Measurements from ENCODE around the gene ABLIM1.

The ABLIM1 gene

DNA sequence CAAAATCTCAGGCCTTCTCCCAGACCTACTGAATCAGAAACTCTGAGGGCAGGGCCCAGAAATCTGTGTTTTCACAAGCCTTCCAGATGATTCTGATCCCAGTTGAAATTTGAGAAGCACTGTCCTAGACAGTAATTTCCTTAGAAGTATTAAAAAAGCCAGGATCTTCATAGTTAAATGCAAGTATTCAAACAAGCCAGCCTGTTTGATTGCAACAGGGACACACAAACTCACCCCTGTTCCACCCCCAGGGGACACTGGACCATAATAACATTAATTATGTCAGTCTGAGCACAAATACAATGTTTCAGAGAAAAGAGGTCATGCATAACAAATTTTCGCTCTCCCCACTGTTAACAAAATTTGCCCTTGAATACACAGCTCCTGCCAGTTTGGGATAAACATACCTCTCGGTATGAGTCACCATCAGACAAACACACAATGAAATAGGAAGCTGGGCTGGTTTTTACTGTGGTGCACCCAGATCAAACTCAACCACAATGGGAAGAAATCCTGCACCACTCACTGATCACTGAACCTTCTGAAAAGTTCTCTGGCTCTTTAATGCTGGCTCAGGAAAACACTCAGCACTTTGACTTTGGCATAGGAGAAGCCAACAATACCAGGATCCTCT lies 34.3 kb downstream of the ABLIM1 start:
- peak overlapping the region; percentile 41 to 56 for H3K27ac ChIP-seq
- no peak for DNase-seq (ENCODE audit: low spot score)
- TF ChIP-seq, protein P1, sequence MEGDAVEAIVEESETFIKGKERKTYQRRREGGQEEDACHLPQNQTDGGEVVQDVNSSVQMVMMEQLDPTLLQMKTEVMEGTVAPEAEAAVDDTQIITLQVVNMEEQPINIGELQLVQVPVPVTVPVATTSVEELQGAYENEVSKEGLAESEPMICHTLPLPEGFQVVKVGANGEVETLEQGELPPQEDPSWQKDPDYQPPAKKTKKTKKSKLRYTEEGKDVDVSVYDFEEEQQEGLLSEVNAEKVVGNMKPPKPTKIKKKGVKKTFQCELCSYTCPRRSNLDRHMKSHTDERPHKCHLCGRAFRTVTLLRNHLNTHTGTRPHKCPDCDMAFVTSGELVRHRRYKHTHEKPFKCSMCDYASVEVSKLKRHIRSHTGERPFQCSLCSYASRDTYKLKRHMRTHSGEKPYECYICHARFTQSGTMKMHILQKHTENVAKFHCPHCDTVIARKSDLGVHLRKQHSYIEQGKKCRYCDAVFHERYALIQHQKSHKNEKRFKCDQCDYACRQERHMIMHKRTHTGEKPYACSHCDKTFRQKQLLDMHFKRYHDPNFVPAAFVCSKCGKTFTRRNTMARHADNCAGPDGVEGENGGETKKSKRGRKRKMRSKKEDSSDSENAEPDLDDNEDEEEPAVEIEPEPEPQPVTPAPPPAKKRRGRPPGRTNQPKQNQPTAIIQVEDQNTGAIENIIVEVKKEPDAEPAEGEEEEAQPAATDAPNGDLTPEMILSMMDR (IDR thresholded peaks at IDR 0.05) = no peak
- no peak overlapping the region for H3K4me3 ChIP-seq

DNA sequence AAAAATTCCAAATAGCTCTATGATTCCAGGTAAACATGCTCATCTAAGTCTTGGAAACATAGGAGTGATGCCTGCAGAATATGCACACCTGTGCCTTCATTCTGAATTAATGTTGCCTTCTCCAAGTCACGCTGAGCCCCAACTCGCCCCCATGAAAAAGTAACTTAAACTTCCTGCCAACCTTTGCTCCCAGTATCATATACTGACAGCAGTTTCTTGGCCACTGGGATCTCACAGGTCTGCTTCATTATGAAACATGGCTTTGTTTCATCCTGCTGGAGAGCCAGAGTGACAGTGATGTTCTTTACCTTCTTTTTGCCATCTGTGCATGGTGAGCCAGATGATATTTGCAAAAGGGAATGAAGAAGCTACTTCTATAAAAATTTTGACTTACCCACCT lies 34.9 kb downstream of the ABLIM1 start:
- DNase-seq (ENCODE audit: low spot score) = no peak
- no peak overlapping the region for H3K4me3 ChIP-seq
- TF ChIP-seq, protein P1 (IDR thresholded peaks at IDR 0.05) = no peak
- peak overlapping the region in 1 of 2 donors; percentile 56 for H3K27ac ChIP-seq

DNA sequence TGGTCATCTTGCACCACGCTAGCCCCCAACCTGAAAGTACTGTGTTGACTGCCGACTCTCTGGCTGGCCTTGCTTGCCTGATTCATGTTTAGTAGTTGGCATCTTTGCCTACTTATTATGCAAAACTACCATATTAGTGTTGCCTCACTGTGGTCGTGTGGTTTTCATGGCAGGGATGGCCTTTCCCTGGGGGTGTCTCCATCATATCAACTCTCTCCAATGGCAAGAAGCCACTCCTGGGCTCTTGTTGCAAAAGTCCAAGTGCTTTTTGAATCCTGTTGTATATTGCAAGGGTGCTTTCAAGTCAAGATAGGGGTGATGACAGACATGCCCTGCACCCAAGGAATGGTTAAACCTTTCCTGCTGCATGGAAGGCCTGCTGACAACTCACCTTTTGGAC lies 39.4 kb downstream of the ABLIM1 start:
- TF ChIP-seq, protein P1 (IDR thresholded peaks at IDR 0.05) = no peak
- no peak for DNase-seq (ENCODE audit: low spot score)
- Histone ChIP-seq H3K27ac (no peak overlapping the region), H3K4me3 (no peak overlapping the region)

DNA sequence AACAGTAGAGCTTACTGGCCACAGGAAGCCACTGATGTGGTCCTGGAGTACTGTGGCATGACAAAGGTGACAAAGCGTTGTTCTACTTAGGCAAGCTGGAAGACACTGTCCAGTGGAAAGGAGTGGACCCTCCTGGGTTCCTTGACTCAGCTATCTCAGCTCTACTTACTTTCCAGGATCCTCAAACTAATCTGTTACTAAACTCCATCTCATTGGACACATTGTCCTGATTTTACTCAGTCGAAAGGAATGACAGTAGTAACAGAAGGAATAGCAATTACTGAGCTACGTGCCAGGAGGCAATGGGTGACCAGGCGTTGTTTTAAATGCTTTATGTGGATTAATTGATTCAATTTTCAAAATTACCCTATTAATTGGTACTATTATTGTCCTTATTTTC lies 41.6 kb downstream of the ABLIM1 start:
- DNase-seq (ENCODE audit: low spot score) = no peak
- Histone ChIP-seq H3K4me3 (no peak overlapping the region), H3K27ac (no peak overlapping the region)
- TF ChIP-seq, protein P1 (IDR thresholded peaks at IDR 0.05) = no peak

DNA sequence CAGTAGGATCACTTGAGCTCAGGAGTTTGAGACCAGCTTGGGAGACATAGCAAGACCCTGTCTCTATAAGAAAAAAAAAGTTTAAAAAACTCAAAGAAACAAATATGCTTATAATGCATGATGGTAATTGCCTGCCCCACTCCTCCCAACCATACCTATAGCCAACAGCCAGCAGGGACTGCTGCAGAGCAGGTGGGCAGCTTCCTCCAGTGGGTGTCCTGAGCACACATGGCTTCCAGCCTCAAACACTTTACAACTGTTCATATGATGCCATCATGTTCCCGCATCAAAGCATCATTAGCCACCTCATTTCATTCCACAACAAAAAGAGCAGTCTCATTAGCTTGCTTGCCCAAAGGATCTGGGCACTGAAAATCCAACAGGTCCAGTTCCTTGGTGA lies 42.0 kb downstream of the ABLIM1 start:
- Histone ChIP-seq H3K27ac (no peak overlapping the region), H3K4me3 (no peak overlapping the region)
- TF ChIP-seq, protein P1 (IDR thresholded peaks at IDR 0.05) = no peak
- no peak for DNase-seq (ENCODE audit: low spot score)

DNA sequence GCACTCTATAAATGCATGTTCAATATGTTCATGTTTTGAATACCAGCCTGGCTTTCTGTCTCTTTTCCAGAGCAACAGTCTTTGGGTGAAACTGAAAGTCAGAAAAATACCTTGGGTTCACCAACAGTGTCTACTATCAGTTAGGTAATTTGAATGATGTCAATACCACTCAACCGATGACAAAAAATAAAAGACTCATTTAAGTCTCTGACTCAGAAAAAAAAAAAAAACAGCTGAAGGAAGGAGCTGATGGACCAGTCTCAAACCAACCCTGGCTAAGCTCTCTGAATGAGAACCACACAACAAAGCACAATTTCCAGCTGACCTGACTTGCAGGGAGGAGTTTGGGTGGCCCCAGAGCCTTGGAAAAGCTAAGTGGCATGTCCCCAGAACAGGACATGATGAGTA lies 42.5 kb downstream of the ABLIM1 start:
- H3K4me3 ChIP-seq = no peak overlapping the region
- no peak overlapping the region for H3K27ac ChIP-seq
- TF ChIP-seq, protein P1 (IDR thresholded peaks at IDR 0.05) = no peak
- no peak for DNase-seq (ENCODE audit: low spot score)

DNA sequence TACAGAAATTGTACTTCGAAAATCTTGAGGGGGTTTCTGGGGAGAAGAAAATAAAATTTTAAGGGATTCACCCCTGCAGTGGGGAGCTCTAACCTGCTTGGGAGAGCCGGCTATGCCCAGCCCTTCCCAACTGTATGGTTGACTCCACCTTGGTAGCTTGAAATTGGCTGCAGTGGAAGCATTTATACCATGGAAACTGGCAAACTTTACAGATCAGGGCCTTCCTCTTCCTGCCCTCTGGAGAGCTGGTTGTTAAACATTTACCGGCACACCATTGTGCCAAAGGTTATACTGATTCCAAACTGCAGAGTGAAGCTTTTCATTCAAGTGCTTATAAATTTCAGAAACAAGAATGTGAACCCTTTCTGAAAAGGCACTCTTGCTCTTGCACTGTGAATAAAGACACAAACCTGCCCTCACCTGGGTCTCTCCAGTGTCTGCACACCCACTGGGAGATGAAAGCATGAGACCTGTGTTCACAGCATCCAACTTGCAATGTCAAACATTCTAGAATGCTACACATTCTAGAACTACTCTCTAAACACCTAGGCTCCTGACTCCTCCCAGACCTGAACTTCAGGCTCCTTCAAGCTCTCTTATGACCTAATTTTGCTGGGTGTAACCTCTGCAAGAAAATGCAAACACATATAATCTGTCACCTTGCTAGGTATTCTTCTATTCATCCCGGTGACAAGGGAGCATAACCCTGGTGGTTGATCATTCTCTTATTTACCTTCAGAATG lies 44.7 kb downstream of the ABLIM1 start:
- DNase-seq (ENCODE audit: low spot score) = no peak
- TF ChIP-seq, protein P1 (IDR thresholded peaks at IDR 0.05) = no peak
- H3K4me3 ChIP-seq = no peak overlapping the region
- H3K27ac ChIP-seq = peak overlapping the region in 1 of 2 donors; percentile 2

Measured in coronary artery (tissue), 2 donors.